Right hindlimb (tissue), 1 donor: Measurements from ENCODE around the gene AURKB.
"Not testable (repeated sequence)": the region's sequence is repeated elsewhere in the genome, so short reads cannot be mapped to it uniquely, and the experiment has no call there.

ENCODE experiments used
- DNase-seq: peaks from one replicate; pipeline ENCODE4 v3.0.0-alpha.2; 2018

AURKB gene

DNA sequence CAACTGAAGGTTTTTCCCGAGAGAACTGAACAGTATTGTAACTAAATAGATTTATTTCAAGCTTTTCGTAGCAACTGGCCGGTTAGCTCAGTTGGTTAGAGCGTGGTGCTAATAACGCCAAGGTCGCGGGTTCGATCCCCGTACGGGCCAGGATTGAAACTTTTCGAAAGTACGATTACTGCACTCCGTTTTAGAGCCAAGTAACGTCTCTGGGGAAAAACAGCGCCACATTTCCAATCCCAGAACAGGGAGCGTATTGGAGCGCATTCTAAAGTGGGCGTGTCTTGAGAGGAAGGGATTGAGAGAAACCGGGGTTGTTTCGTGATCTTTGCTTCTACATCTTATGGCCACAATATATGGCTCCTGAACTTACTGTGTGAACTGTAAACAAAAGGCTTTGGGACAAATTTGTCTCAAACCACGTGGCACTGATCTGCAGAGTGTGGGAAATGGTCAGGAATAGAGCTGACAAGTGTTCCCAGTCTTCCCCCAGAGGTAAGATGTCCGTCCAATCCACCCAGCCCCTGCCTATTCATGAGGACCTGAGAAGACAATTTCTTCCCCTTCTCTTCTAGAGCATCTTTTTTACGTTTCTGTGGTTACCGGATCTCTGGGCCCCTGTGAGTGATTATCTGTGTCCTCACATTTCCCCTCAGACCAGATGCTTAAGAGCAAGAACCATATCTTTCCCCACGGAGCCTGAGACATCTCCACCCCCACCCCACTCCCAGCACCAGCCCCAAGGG, 22.7 kb downstream of the AURKB start:
- DNase-seq: peak; percentile 96

DNA sequence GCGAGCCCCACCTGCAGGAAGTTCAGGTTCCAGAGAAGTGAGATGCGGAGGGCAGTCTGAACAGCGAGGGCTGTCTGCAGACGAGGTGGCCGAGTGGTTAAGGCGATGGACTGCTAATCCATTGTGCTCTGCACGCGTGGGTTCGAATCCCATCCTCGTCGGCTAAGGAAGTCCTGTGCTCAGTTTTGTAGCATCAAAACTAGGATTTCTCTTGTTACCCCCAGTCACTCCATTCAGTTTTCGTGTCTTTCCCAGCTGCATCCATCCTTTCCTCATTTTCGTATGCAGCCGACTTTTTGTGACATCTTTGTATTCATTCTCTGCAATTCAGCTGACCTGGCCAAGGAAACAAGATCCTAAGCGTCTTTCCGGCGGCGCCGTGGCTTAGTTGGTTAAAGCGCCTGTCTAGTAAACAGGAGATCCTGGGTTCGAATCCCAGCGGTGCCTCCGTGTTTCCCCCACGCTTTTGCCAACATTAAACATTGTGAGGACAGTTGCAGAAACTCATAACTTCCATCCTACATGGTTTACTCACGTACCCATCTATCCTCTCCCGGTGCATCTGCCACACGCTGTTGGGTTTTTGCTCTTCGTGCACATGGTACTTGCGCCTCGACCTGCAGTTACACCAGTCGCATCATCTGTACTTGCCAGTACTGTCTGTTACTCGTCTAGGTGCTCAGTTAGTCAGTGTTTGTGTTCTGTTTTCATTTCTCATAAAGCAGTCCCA, 23.4 kb downstream of the AURKB start:
- peak; percentile 98 for DNase-seq

GRCh38 chr17:8186446-8186786, 24.0 kb downstream of the AURKB start:
- DNase-seq: no peak

DNA sequence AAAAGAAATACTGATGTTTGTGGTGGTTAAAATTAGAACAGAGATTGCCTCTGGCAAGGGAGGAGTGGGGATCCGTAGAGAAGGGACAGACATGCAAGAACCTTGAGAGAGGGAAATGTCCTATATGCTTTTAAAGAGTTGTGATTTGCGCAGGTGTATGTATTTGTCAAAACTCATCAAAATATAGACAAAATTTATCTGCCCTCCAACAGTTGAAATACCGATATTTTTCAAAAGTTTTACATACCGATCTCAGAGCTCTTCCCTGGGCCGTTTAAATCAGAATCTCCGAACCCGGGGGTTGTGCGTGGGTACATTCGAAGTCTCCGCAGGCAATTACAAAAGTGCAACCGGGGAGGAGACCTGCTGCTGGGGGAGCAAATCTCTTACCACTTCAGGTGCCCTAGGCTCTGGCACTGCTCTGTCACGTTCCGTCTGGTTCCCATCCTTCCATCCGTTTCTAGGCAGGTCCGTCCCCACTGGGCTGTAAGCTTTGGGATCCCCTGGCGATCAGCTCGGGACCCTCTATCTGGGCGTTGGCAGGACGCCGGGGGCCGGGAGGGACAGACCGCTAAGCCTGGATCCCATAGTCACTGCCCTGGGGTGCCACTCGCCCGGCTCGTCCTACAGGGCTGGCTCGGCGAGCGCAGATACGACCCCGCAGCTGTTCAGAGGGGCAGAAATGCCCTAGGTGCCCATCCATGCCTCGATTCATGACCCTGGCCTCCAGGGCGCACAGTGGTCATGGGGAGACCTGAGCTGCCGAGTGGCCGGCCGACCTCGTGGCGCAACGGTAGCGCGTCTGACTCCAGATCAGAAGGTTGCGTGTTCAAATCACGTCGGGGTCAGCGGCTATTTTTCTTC, 24.6 kb downstream of the AURKB start:
- DNase-seq: peak; percentile 94

GRCh38 chr17:8176998-8177731, 33.2 kb downstream of the AURKB start:
- DNase-seq: no peak

DNA sequence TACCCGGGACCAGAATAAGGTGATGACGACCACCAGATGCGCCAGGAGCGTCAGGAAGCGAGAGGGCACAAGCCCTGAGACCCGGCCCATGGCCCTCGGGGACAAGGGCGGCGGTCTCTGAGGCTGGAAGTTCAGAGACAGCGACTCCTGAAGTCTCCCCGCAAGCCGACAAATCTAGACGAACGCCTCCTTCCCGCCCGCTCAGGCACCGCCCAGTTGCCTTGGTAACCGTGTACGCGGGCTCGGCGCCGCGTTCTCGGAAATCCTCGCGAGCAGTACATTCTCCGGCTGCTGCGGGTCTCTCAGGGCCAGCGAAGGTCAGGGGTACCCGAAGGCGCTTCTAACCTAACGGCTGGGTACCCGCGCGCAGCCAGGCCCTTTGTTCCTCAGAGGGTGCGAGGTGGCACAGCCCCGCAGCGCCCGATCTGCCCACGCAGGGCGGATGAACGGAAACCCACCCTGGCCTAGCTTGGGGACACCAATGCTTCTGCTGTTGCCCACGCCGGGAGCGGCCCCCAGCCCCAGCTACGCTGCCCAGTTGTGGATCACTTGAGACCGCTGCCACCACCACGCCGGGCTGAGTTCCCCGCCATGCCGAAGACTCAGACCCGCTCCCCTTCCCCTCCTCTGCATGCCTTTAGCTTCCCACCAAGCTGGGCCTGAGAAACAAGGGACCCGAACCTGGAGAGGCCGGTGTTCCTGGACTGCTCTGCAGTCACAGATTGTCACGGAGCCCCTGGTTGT, 34.0 kb downstream of the AURKB start, which contains the start of gene TMEM107:
TMEM107 (minus strand) TSS at position 184 of the 744 bp plus-strand sequence; CDS start at position 90, 94 bp downstream.
- peak; percentile 95 for DNase-seq

GRCh38 chr17:8175795-8176196, 34.6 kb downstream of the AURKB start:
- DNase-seq: peak; percentile 28

GRCh38 chr17:8173871-8174322, 36.5 kb downstream of the AURKB start:
- no peak for DNase-seq

GRCh38 chr17:8173056-8173870, 37.1 kb downstream of the AURKB start:
- DNase-seq: peak; percentile 91

DNA sequence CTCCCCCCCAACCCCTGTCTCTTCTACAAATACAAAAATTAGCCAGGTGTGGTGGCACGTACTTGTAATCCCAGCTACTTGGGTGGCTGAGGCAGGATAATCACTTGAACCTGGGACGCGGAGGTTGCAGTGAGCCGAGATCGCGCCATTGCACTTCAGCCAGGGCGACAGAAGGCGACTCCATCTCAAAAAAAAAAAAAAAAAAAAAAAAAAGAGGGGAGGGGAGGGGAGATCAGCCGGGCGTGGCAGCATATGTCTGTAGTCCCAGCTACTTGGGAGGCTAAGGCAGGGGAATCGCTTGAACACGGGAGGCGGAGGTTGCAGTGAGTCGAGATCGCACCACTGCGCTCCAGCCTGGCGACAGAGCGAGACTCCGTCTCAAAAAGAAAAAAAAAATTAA, 40.2 kb downstream of the AURKB start:
- not testable (repeated sequence) for DNase-seq

- no peak for DNase-seq
These were observed 42.8 kb downstream of the AURKB start for GRCh38 chr17:8167526-8167925.

GRCh38 chr17:8166731-8167130, 43.6 kb downstream of the AURKB start:
- no peak for DNase-seq

DNA sequence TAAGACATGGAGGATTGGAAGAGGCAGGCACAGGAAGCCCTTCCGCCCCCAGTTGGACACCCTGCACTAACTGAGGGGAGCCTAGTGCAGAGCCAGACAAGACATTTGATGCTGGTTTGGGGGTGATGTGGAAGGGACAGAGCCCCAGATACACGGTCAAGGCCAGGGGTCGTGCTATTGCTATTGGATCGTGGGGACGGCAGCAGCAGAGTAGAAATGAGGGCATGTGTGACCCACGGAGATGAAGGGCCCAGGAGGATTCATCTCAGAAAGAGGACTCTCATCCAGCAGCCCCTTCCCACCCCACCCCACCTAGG, 45.6 kb downstream of the AURKB start:
- no peak for DNase-seq

GRCh38 chr17:8163978-8164814, 46.2 kb downstream of the AURKB start:
- DNase-seq: peak; percentile 65

DNA sequence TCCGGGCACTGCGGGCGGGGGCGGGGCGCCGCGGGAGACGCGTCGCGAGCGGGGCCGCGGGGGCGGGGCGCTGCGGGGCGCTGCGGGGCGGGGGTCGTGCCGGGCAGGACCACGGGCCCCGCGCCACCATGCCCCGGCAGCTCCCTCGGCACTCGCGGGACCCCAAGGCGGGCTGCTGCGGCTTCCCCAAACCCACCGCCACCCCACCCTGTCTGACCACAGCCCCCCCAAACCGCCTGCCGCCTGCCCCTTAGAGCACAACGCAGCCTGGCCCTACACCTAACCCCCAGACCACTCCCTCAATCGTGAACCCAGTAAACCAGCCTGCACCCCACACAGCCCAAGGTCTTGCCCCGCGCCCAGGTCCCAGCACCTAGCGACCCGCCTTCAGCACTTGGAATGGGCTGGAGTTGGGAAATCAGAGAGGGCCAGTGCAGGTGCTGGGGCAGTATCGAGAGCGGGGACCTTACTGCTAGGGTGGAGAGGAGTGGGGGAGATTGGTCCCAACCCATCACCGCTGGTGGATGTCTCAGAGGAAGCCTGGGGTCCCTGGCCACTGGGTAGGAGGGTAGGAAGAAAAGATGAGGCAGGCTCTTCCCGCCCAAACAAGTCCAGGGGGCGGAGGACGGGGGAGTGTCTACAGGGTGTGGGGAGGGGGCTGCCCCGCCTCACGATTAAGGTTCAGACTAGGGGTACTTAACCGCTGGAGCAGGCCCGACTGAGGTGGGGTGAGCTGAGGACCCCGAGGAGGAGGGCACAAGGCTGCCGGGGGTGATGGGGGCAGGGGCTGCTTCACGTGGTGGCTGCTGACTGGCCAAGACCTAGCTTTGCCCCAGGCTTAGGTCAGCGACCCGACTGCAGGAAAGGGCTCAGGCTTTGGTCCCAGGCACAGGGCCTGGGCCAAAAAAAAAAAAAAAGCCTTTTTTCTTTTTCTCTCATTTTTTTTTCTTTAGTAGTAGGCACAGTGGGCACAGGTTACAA, 47.1 kb downstream of the AURKB start:
- peak; percentile 62 for DNase-seq

DNA sequence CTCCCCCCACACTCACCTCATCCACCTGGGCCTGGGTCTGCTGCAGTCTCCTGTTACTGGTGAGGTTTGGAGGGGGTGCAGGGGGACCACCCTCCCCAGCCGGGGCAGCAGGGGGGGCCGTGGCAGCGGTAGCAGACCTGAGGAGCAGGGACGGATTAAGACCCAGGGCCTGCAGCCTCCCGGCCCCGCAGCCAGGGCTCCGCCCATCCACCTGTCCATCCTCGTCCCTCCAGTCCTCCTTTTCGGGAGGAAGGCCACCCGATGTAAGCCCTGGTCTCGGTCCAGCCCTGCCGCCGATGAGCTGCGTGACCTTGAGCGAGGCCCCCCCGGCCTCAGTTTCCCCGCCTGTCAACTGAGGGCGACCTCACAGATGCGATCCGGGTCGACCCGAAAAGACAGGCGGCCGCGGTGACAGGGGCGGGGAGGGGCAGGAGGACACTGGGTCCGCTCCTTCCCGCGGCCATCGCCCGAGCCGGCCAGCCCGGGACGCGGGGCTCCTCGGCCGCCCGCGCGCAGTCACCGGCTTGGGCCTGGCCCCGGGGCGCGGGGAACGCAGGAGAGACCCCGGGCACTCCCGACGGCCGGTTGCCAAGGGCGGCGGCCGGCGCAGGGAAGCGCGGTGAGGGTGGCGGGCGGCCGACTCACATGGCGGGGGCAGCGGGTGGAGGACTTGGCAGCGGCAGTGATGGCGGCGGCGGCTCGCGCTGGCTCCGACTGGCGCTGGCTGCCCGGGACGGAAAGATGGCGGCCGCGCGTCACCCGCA, 48.0 kb downstream of the AURKB start, which contains the start of gene VAMP2:
VAMP2 (minus strand) TSS at position 716 of the 764 bp plus-strand sequence; CDS start at position 647, 69 bp downstream.
- peak; percentile 88 for DNase-seq

GRCh38 chr17:8161289-8162232, 48.8 kb downstream of the AURKB start:
- DNase-seq: peak; percentile 34
